ENCODE data around the gene LDLRAD4.

The LDLRAD4 gene

DNA sequence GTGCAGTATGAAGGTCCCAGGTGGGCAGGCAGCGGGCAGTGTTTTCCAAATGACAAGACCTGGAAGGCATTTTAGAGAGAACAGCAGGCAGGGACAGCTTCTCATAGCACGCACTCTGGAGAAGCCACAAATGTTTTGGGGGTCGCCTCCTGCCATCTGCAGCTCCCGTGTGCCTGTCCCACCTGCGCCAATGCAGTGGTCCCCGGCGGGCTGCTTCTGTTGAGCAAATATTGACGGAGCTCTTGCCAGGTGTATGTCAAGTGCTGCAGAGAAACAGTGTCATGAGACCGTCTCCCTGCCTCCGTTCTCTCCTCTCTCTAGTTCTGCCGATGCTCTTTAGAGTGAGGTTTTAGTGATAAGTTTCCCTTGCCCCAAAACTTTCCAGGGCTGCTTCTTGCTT, 174.8 kb downstream of the LDLRAD4 start:
- DNase-seq, result peak; percentile 79

DNA sequence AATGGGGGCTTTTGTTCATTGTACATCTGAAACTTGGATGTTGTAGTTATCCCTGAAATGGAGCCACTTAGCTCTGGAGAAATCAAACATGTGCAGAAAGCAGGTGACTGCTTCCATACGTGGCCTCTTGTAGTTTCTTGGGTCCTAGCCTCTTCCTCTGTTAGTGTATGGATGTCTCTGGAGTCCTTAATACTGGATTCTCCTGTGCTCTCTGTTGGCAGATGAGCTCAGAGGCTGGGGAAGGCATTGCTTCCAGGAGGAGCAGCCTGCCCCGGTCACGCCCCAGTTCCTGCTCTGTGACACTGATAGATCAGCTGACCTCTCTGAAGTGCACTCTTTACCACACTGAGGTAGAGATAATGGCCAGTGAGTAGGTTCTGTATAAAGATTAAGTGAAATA, 176.2 kb downstream of the LDLRAD4 start:
- peak; percentile 4 for DNase-seq

DNA sequence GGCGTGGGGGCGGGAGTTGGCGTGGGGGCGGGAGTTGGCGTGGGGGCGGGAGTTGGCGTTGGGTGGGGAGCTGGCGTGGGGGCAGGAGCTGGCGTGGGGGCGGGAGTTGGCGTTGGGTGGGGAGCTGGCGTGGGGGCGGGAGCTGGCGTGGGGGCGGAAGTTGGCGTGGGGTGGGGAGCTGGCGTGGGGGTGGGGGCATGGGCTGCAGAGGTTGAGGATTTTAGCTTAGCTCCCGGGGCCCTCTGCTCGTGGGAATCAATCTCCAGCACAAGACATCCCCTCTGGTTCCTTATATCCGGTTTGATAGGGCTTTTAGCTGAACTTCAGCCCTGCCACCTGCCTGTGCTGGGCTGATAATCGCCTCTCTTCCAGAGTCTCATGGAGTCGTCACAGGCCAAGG, 177.0 kb downstream of the LDLRAD4 start:
- no peak for DNase-seq

DNA sequence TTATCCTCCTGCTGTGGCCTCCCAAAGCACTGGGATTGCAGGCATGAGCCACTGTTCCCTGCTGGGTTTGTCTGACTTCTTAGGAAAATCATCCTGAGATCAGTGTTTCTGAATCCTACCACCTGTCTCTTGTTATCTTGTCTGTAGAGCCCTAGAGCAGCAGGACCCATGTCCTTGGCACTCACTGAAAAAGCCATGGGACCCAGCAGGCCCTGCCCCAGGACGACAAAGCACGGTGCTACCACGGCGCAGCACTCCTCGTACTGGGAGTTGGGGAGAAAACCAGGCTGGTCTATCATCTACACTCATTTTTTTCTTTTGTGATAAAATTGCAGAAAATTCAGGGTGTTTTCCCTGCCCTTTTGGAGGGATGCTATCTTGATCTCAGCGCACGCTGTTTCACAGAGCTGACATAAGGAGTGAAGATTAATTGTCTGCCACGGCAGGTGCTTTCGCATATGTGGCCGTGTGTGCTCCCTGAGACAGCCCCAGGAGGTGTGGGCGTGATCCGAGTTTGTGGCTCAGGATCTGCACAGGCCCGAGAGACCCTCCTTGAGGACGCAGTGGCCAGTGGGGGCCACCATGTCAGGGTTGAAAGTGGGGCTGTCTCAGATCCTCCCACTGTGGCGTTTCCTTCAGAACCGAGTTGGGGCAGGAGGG, 179.1 kb downstream of the LDLRAD4 start:
- DNase-seq, result peak; percentile 25

DNA sequence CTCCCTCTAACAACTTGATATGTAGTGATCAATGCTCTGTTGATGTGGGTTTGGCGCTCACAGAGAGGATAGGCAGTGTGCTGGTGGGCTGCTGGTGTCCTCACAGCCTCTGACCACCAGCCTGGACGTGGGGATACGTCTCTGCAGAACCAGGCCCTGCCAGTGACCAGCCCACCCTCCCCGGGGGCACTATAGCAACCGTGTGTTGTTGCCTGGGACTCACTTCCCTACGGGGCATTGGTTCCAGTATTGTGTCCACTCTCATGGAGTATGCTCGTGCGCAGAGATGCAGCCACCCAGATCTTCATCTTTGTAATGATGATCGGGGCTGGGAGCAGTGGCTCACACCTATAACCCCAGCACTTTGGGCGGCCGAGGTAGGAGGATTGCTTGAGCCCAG, 180.1 kb downstream of the LDLRAD4 start:
- DNase-seq, result no peak

DNA sequence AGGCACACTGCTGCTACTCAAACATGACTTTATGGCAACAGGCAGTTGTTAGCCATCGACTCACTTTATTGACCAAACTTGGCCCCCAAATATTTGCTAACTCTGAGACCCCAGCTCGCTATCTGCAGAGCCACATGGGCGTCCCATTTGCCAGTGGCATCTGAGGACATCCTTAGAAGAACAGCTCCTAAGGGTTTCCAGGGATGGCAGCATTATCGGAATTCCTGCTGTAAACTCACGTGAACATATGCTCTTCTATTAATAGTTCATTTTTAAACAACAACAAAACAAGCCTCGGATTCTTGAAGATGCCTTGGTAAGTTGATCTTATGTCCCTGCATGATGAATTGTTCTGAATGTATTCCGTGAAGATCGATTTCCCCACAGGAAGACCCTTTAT, 181.0 kb downstream of the LDLRAD4 start:
- no peak for DNase-seq

DNA sequence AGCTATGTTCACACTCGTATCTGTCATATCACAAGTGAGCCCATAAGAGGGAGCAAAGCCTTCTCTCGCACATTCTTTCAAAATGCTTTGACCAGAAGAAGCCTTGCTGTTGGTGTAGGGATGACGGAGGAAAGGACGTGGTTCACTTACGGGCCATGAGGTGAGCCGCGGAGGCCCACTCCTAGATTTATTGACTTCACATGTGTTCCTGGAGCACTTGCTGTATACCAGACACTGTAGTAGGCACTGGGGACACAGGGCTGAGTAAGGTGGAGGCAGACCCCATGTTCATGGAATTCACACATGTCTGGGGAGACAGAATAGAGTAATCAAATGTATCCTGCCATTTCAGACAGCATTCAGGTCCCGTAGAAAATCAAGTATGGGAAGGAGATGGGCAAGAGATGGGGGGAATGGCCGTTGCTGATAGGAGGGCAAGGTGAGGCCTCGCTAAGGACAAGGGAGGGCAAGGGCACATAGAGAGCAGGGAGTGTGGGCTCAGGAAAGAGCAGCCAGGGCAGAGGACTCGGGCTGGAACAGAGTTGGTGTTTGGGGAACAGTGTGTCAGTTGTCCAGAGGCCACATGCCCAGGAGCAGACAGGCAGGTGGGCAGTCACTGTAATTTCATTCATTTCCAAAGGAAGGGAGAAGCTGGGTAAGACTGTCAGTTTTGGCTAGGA, 182.2 kb downstream of the LDLRAD4 start:
- DNase-seq, result no peak

DNA sequence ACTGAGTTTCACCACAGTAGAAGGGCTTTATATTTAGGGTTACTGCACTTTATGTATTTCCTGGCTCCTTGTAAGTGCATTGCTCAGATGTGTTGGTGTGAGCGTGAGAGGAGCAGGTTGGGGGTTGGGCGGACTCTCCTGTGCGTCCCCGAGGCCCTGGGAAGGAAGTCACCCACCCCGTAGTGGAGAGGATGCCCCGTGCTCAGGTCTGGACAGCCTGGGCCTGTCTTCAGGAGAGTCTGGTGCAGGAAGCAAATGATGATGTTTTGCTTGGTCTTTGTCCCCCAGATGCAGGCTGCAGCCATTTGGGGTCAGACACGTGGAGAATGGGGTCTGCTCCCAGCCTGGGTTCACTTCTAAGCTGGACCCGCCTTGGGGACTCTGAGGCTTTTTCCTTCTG, 182.8 kb downstream of the LDLRAD4 start:
- no peak for DNase-seq

DNA sequence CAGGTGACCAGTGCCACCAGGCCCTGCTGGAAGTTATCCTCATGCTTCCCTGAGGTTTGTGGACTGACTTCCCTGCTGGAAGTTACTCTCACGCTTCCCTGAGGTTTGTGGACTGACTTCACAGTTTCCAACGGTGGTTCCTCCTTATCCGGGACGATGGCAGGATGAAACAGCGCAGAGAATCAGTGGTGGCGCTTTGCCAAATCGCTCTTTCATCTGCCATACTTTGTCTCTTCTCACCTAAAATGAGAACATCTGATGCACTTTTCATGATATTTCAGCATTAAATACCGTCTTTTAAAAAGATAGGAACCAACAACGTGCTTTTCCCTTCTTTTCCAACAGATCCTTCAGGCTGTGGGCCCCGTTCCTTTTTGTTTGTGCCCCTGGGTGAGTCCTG, 183.3 kb downstream of the LDLRAD4 start:
- no peak for DNase-seq

DNA sequence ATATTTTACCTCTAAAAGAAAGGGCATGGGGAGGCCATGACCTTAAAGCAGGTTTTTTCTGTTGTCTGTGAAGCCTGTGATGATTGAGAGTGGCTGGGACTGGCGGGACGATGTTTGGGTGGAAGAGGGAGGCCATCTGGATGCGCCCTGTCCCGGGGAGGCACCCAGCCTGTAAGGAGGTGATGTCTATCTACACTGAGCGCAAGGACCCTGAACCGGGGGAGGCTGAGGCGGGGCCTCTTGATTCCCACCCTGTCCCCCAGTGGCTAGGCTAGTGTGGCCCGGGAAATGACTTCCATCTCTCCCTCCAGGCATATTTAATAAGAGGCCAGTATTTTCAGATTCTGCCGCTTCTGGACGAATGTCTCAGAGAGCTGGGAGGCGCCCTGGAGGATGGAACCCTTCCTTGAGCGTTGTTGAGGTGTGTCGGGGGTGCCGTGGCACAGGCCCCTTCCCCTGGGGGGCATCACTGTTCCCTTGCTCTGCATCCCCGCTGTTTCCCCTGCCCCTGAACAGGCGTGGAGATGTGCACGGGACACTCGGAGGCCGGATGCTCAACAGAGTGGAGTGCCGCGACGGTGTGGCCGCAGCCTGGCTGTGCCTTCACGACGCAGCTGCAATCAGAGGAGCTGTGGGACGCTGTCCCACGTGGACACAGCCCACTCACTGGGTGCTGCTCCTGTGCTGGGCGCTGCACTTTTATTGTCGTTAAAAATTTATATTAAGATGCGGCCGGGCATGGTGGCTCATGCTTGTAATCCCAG, 185.4 kb downstream of the LDLRAD4 start:
- DNase-seq, result no peak

DNA sequence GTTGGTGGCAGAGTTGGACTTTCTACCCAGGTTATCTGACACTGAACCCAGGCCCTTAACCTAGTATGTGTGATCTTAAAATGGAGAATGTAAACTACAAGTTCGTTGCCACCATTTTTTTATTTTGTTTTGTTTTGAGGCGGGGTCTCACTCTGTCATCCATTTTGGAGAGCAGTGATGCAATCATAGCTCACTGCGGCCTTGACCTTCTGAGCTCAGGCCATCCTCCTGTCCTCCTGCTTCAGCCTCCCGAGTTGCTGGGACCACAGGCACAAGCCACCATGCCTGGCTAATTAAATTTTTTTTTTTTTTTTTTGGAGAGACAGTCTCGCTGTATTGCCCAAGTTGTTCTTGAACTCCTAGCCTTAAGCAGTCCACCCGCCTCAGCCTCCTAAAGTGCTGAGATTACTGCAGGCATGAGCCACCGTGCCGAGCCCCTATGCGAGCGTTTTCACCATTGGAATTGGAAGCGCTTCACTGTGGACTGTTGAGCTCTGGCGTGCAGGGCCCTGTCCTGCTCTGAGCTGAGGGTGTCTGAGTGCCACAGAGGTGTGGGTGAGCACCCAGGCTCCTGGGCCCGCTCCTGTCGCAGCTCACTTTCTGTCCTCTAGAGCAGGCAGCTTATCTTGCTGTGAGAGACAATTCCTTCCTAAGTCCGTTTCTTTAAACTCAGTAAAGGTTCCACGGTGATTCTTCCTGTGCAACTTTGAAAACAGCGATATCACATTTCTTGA, 186.9 kb downstream of the LDLRAD4 start:
- no peak for DNase-seq

DNA sequence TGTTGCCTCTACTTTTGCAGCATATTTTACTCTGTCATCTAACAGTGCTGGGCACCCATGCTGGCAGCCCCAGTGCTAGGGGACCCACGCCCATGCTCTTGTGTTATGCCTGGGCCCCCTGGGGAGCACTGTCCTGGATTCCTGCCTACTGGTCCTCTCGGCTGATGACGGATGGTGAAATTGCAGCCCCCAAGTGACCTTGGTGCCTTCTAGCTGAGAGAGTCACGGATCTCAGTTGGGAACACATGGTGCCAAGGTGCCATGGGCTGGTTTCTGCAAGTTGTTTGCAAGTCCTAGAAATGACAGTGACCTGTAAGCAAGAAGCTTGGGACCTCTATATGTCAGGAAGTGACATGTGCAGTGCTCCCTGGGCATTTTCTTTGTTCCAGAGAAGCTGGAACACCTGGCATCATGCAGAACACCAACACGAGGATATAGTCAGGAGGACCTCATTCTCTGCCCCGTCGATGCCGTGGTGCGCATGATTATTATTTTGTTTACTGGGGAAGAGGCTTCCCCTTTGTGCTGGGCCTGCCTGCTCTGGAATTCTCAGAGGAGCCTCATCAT, 187.6 kb downstream of the LDLRAD4 start:
- DNase-seq, result no peak

DNA sequence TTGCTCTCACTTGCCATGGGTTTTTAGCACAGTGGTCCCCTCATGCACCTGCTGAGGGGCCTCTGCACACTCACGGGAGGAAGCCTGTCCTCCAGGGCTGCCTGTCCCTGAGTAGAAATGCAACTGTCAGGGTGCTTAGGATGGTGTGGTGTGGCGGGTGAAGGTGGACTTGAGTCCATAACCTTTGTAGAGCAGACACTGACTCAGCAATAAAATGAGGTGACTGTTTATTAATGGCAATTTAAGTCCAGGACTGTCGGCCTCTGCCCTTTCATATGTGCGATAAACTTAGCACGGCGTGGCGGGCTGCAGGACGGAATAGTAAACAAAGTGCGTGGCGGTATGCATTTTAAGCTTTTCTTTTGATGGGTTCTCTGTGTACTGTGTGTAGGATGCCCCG, 188.2 kb downstream of the LDLRAD4 start:
- no peak for DNase-seq

DNA sequence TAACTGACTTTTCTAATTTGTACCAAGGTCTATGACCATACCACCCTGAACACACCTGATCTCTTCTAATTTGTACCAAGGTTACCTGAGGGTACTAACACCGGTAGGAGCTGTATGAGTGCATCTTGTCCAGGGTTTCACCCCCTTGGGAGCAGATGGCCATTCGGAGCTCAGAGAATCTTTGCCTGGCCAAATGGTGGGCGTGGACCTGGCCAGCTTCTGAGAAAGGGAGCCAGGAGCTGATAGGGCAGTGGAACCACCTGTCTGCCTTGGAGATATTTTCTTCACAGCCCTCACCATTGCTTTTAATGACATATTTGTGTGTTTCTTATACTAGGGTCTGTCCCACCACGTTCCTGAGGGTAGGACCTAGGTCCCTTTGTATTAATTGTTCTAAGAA, 188.9 kb downstream of the LDLRAD4 start:
- no peak for DNase-seq

DNA sequence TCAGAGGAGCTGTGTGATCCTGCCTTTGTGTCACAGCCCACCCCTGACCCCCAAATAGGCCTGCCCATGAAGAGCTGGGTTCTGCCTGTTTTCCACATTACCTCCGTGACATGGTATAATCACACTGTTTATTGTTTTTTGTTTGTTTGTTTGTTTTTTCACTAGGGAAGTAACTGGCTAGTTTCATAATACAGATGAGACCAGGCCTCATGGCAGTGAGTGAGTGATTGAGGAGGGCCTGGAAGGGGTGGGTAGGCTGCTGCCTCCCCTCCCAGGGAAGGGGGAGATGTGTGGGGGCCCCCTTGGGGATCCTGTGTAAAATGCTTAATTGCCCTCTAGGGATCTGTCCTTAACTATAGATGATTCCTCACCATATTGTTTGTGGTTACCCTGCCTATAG, 190.5 kb downstream of the LDLRAD4 start:
- peak; percentile 27 for DNase-seq

DNA sequence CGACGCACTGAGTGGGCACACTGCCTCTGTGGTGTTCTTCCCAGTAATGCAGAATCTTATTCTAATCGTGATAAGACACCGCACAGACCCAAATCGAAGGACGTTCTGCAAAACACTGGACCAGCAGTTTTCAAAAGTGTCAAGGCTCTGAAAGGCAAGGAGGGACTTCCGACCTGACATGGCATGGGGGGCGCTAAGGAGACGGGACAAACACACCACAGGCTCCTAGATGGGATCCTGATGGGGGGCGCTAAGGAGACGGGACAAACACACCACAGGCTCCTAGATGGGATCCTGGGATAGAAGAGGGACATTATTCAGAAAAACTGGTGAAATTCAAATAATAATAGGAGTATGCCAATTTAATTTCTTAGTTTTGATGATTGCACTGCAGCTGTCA, 191.4 kb downstream of the LDLRAD4 start:
- no peak for DNase-seq

DNA sequence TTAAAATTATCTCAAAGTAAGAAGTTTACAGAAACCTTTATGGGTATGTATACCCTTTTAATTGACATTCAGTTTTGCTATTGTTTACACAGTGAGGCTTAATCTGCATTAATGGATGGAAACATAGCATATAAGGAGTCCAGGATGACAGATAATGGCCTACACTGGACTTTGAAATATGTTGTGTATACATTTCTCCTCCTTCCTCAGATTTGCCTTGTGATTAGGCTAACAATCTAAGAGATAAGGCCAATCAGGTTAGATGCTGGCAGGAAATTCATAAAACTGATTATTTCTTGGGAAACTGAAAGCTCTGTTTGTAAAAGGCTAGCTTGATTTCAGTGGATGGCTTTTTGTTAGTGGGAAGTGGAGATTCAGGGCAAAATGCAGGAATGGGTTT, 191.9 kb downstream of the LDLRAD4 start:
- DNase-seq, result no peak

DNA sequence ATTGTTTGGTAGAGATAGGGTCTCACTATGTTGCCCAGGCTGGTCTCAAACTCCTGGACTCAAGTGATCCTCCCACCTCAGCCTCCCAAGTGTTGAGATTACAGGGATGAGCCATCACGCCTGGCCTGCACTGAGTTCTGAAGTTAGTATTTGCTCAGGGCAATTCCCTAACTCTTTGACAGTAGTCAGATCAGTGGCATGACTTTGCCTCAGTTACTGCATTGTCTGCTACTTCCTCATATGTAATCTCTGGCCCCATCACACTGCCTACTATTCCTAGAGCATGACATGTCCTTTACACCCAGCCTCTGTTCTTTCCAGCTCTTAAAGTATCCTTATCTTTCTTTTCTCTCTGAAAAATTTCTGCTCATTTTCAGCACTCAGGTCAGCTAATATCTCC, 193.5 kb downstream of the LDLRAD4 start:
- DNase-seq, result no peak

DNA sequence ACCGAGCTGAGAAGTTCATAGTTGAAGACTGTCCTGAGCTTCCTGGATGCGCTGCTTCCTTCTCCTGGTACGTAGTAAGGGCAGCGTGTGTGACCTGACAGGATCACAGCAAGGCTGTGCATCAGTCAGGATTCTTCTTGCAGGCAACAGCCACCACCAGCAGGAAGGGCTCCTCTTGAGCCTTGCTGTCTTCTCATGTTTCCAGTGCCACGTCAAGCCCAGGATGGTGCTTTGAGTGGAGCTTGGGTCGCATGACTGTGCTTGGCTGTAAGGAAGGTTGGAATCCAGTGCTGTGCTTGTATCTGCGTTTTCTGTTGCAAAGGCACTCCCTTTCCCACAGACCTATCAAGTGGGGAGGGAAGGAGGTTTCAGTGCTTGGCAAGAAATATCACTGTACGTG, 194.3 kb downstream of the LDLRAD4 start:
- no peak for DNase-seq

DNA sequence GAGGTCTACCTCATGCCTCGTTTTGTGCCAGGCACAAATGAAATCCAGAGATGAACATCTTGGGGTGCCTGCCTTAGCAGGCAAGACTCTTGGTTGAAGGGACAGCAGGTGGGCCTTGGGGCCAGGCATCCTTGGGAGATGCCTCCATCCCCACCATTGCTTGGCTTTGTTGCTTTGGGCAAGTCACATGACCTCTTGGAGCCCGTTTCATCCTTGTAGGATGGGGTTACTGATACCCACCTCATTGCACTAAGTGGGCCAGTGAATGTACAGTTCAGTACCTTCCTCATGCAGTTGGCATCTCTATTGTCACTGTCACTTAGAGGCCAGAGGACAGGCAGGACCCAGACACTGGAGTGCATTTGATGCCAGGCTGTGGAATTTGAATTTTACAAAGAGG, 195.5 kb downstream of the LDLRAD4 start:
- DNase-seq, result no peak

DNA sequence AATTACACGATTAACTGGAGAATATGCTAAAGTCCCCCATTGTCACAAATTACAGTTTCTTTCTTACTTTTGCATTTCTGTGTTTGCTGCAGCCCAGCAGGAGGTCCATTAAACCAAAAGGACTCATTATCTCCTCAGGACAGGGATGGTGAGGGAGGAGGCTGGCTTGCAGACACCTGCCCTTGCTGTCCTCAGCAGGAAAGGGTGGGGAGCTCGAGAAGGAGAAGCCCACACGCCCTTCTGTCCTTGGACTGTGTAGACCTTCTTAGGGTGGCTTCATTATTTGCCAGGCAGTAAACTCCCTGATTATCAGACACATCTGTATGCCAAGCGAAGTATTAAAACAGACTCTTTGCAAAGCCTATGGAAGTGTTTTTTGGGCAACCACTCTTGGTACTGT, 196.0 kb downstream of the LDLRAD4 start:
- DNase-seq, result no peak

DNA sequence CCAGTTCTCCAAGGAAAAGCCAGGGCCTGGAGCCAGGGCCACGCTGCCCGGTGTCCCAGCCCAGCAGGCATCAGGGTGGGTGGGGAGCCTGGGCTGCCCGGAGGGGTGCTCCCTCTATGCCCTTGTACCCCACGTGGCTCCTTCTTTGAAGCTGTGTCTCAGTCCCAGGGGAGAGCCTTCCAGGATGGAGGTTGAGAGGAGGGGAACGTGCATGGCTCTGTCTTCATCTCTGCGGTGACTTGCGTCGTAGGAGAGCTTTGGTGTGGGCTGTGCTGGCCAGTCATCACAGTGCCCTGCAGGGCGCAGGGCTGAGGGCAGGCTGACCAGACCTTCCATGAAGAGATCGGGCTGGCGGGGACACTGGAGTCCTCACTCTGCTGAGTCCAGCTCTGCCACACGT, 197.2 kb downstream of the LDLRAD4 start:
- no peak for DNase-seq

DNA sequence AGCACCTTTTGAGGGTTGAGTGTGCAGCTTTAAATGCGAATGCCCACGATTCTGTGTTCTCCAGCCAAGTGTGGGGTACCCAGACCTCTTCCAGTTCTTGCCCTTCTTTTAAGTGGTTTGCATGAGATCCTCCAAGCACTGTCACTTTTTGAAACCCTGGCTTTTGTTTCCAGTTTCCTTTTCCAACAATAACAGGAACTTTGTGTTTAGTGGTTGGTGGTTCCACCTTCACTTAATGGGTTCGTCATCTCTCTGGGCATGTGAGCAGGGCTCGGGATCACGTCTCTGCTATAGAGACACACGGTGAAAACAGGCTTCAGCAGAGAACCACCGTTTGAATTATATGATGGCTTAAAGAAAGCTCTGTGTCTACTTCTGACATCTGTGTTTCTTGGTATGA, 197.6 kb downstream of the LDLRAD4 start:
- no peak for DNase-seq

Data from NCI-H2171 treated with DMSO at 0.1 percent for 48 hours (cell line).